Measurements from ENCODE around the gene WDR33.

- TF ChIP-seq, protein P1, sequence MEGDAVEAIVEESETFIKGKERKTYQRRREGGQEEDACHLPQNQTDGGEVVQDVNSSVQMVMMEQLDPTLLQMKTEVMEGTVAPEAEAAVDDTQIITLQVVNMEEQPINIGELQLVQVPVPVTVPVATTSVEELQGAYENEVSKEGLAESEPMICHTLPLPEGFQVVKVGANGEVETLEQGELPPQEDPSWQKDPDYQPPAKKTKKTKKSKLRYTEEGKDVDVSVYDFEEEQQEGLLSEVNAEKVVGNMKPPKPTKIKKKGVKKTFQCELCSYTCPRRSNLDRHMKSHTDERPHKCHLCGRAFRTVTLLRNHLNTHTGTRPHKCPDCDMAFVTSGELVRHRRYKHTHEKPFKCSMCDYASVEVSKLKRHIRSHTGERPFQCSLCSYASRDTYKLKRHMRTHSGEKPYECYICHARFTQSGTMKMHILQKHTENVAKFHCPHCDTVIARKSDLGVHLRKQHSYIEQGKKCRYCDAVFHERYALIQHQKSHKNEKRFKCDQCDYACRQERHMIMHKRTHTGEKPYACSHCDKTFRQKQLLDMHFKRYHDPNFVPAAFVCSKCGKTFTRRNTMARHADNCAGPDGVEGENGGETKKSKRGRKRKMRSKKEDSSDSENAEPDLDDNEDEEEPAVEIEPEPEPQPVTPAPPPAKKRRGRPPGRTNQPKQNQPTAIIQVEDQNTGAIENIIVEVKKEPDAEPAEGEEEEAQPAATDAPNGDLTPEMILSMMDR (IDR thresholded peaks at IDR 0.05; ENCODE audit: extremely low read depth in 1 of 2, insufficient read depth in 1 of 2, low read depth in 1 of 2, low read length in 2 of 2): no peak
- TF ChIP-seq POLR2A (IDR thresholded peaks at IDR 0.05; ENCODE audit: low read depth, low read length) (no peak), EZH2 (IDR thresholded peaks at IDR 0.05; ENCODE audit: borderline replicate concordance, low read depth, low read length, severe bottlenecking) (no peak), POLR2AphosphoS5 (IDR thresholded peaks at IDR 0.05; ENCODE audit: insufficient read depth, low read depth, low read length) (no peak), JUN (IDR thresholded peaks at IDR 0.05; ENCODE audit: borderline replicate concordance, insufficient read depth, insufficient read length, low read depth) (no peak)
These were observed 688 bp upstream of the WDR33 start for GRCh38 chr2:127811397-127812321.

Data from endothelial cell of umbilical vein (primary cell).